Keratinocyte (primary cell): ENCODE measurements around the gene PSMA4.

Experiments
- EZH2 ChIP-seq: IDR thresholded peaks from one replicate; pipeline ENCODE4 v1.6.1; 2012; ENCODE audit warnings: inconsistent platforms, mild to moderate bottlenecking, low read length, moderate library complexity
- TF ChIP-seq, protein P1 (sequence below), 3 experiments: IDR thresholded peaks in 1 of 3; conservative IDR thresholded peaks in 1 of 3; optimal IDR thresholded peaks in 1 of 3; 2 replicates in 2 of 3; 3 replicates in 1 of 3; pipeline versions ENCODE3 to v1.5.1; 2011; ENCODE audit warnings: low read length in 3 of 3, mild to moderate bottlenecking in 3 of 3, moderate library complexity in 2 of 3, control low read depth in 1 of 3, inconsistent platforms in 1 of 3; ENCODE audit not compliant: insufficient read depth in 2 of 3; ENCODE audit errors: extremely low read depth in 1 of 3

DNA sequence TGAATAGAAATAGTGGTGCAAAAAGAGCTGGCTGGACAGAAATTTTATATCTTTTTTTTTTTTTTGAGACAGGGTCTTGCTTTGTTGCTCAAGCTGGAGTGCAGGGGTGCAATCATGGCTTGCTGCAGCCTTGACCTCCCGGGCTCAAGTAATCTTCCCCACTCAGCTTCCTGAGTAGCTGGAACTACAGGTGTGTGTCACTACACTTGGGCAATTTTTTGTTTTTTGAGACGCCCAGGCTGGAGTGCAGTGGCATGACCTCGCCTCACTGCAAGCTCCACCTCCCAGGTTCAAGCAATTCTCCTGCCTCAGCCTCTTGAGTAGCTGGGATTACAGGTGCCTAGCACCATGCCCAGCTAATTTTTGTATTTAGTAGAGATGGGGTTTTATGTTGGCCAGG, 58.1 kb downstream of the PSMA4 start:
- TF ChIP-seq, protein P1, sequence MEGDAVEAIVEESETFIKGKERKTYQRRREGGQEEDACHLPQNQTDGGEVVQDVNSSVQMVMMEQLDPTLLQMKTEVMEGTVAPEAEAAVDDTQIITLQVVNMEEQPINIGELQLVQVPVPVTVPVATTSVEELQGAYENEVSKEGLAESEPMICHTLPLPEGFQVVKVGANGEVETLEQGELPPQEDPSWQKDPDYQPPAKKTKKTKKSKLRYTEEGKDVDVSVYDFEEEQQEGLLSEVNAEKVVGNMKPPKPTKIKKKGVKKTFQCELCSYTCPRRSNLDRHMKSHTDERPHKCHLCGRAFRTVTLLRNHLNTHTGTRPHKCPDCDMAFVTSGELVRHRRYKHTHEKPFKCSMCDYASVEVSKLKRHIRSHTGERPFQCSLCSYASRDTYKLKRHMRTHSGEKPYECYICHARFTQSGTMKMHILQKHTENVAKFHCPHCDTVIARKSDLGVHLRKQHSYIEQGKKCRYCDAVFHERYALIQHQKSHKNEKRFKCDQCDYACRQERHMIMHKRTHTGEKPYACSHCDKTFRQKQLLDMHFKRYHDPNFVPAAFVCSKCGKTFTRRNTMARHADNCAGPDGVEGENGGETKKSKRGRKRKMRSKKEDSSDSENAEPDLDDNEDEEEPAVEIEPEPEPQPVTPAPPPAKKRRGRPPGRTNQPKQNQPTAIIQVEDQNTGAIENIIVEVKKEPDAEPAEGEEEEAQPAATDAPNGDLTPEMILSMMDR (optimal IDR thresholded peaks at IDR 0.05 in 1 of 3, IDR thresholded peaks at IDR 0.05 in 1 of 3, conservative IDR thresholded peaks at IDR 0.05 in 1 of 3; ENCODE audit: extremely low read depth in 1 of 3, insufficient read depth in 2 of 3, low read length in 3 of 3), result no peak
- no peak for TF ChIP-seq EZH2
